ENCODE measurements around the gene APRT. TPM values are rescaled to one million over a fixed set of nuclear protein-coding genes. Genes with fewer than 3 reads are reported as not detected.
A peak's percentile ranks its signal among the peaks of the same experiment; 100 is the strongest.

Gene APRT
- total and polyA plus RNA-seq, 9 of the 15 experiments (the other 6 are each of a cell fraction or from before 2014, with no cell fraction given) = 41.7 to 409 (median 146) TPM

DNA sequence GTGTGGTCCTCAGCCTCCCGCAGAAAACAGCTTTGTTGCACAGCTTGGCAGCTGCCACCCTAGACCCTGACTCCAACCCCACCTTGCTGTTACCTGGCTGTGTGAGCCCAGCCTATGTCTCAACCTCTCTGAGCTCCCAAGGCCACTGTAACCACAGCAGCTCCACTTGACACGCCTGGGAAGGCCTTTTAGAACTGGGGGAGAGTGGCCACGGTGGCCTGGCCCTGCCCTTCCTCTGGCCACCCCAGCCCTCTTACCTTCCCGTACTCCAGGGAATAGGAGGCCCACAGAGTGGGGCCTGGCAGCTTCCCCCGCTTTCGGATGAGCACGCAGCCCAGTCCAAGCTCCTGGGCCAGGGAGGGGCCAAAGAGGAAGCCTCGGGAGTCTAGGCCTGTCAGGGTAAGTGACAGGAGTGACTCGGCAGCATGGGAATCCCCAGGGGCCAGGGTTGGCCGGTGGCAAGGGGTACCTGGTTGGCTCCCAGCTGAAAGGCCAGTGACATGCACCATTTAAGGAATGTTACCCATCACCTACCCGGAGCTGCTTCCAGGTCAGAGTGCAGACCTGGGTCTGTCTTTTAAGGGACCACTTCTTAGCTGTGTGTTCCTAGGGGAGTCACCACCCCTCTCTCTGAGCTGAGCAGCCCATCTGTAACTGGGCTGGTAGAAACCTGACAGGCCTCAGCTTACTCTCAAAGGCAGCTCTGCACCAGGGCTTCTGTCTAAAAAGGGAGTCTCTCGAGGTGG, 1.4 kb downstream of the APRT start (continued):
- TF ChIP-seq, protein P1, sequence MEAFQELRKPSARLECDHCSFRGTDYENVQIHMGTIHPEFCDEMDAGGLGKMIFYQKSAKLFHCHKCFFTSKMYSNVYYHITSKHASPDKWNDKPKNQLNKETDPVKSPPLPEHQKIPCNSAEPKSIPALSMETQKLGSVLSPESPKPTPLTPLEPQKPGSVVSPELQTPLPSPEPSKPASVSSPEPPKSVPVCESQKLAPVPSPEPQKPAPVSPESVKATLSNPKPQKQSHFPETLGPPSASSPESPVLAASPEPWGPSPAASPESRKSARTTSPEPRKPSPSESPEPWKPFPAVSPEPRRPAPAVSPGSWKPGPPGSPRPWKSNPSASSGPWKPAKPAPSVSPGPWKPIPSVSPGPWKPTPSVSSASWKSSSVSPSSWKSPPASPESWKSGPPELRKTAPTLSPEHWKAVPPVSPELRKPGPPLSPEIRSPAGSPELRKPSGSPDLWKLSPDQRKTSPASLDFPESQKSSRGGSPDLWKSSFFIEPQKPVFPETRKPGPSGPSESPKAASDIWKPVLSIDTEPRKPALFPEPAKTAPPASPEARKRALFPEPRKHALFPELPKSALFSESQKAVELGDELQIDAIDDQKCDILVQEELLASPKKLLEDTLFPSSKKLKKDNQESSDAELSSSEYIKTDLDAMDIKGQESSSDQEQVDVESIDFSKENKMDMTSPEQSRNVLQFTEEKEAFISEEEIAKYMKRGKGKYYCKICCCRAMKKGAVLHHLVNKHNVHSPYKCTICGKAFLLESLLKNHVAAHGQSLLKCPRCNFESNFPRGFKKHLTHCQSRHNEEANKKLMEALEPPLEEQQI (IDR thresholded peaks at IDR 0.05) = no peak
- no peak for TF ChIP-seq ASH1L (IDR thresholded peaks at IDR 0.05; ENCODE audit: borderline replicate concordance, low read depth, partially characterized antibody)
- peak; percentile 15; the same call in 1 of the 2 replicates for TF ChIP-seq ATF7 (IDR thresholded peaks at IDR 0.05)
- TF ChIP-seq EGR1 (conservative IDR thresholded peaks at IDR 0.05) = no peak
- no peak for TF ChIP-seq IRF2 (CRISPR knock-in tag; IDR thresholded peaks at IDR 0.05)
- no peak for TF ChIP-seq FOXA1 (IDR thresholded peaks at IDR 0.05; ENCODE audit: borderline replicate concordance)
- TF ChIP-seq FOXP1 (CRISPR knock-in tag; IDR thresholded peaks at IDR 0.05) = no peak
- no peak for TF ChIP-seq KDM2B (CRISPR knock-in tag; IDR thresholded peaks at IDR 0.05)
- TF ChIP-seq PTTG1 (tag; IDR thresholded peaks at IDR 0.05; ENCODE audit: low read depth) = no peak
- TF ChIP-seq ZZZ3 (IDR thresholded peaks at IDR 0.05) = no peak
- TF ChIP-seq, protein P2, sequence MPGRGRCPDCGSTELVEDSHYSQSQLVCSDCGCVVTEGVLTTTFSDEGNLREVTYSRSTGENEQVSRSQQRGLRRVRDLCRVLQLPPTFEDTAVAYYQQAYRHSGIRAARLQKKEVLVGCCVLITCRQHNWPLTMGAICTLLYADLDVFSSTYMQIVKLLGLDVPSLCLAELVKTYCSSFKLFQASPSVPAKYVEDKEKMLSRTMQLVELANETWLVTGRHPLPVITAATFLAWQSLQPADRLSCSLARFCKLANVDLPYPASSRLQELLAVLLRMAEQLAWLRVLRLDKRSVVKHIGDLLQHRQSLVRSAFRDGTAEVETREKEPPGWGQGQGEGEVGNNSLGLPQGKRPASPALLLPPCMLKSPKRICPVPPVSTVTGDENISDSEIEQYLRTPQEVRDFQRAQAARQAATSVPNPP (IDR thresholded peaks at IDR 0.05; ENCODE audit: borderline replicate concordance, insufficient read depth, insufficient read length) = no peak
- no peak for TF ChIP-seq ZNF41 (CRISPR knock-in tag; conservative IDR thresholded peaks at IDR 0.05)
- TF ChIP-seq ZNF507 (tag; conservative IDR thresholded peaks at IDR 0.05) = no peak
- TF ChIP-seq FOXJ3 (CRISPR knock-in tag; IDR thresholded peaks at IDR 0.05) = no peak
- no peak for TF ChIP-seq RFX5 (IDR thresholded peaks at IDR 0.05; ENCODE audit: low read depth, low read length)
- TF ChIP-seq, protein P3, sequence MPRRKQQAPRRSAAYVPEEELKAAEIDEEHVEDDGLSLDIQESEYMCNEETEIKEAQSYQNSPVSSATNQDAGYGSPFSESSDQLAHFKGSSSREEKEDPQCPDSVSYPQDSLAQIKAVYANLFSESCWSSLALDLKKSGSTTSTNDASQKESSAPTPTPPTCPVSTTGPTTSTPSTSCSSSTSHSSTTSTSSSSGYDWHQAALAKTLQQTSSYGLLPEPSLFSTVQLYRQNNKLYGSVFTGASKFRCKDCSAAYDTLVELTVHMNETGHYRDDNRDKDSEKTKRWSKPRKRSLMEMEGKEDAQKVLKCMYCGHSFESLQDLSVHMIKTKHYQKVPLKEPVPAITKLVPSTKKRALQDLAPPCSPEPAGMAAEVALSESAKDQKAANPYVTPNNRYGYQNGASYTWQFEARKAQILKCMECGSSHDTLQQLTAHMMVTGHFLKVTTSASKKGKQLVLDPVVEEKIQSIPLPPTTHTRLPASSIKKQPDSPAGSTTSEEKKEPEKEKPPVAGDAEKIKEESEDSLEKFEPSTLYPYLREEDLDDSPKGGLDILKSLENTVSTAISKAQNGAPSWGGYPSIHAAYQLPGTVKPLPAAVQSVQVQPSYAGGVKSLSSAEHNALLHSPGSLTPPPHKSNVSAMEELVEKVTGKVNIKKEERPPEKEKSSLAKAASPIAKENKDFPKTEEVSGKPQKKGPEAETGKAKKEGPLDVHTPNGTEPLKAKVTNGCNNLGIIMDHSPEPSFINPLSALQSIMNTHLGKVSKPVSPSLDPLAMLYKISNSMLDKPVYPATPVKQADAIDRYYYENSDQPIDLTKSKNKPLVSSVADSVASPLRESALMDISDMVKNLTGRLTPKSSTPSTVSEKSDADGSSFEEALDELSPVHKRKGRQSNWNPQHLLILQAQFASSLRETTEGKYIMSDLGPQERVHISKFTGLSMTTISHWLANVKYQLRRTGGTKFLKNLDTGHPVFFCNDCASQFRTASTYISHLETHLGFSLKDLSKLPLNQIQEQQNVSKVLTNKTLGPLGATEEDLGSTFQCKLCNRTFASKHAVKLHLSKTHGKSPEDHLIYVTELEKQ (CRISPR knock-in tag; IDR thresholded peaks at IDR 0.05) = no peak
- TF ChIP-seq ZNF274 (IDR thresholded peaks at IDR 0.05; ENCODE audit: borderline replicate concordance, low read depth, low read length) = no peak
- TF ChIP-seq, protein P4, sequence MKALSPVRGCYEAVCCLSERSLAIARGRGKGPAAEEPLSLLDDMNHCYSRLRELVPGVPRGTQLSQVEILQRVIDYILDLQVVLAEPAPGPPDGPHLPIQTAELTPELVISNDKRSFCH (CRISPR knock-in tag; IDR thresholded peaks at IDR 0.05) = no peak
- TF ChIP-seq, protein P4 (tag; IDR thresholded peaks at IDR 0.05) = no peak
- TF ChIP-seq CEBPG (CRISPR knock-in tag; IDR thresholded peaks at IDR 0.05) = no peak
- TF ChIP-seq CEBPG (tag; conservative IDR thresholded peaks at IDR 0.05 in 1 of 2, IDR thresholded peaks at IDR 0.05 in 1 of 2) = no peak
- TF ChIP-seq ZNF707 (CRISPR knock-in tag; conservative IDR thresholded peaks at IDR 0.05) = no peak
